B cell (primary cell): ENCODE data around the gene TCEA3. TPM values are rescaled to one million over a fixed set of nuclear protein-coding genes. Genes with fewer than 3 reads are reported as not detected.

ENCODE experiments used
- ATAC-seq: fragments of 200-7000 bp; cut with Tn5 transposase; one replicate; pipeline ENCODE4 v1.10.0; 2021; ENCODE audit warnings: low read depth, mild to moderate bottlenecking, moderate number of reproducible peaks, moderate library complexity
- CTCF ChIA-PET: fragments of 350-600 bp; sonication (Branson Sonifier 250); formaldehyde crosslinking; loops from one replicate; lab custom pipeline; 2021; ENCODE audit warnings: antibody characterized with exemption, inconsistent platforms; lab: Charles Lee
- POLR2A ChIA-PET: fragments of 350-600 bp; sonication (Branson Sonifier 250); formaldehyde crosslinking; loops from one replicate; lab custom pipeline; 2021; ENCODE audit warnings: antibody characterized with exemption; lab: Charles Lee
- DNase-seq: peaks from one replicate; pipeline ENCODE4 v3.0.0; 2013
- H2AFZ ChIP-seq: 2 replicates; pipeline ENCODE4 v1.6.1; 2012; ENCODE audit warnings: mild to moderate bottlenecking, low read depth, low read length; ENCODE audit not compliant: insufficient read depth, poor library complexity, severe bottlenecking
- H3K27ac ChIP-seq, 2 donors: 1 replicate in 1 of 2; 2 replicates in 1 of 2; pipeline ENCODE4 v1.5.1; 2012 to 2013; ENCODE audit warnings: low read length in 2 of 2, mild to moderate bottlenecking in 2 of 2, moderate library complexity in 1 of 2
- H3K27me3 ChIP-seq, 4 experiments: fragments of 200-600 bp in 1 of 4; sonication (generic) in 1 of 4; replicated peaks in 1 of 4; 1 replicate in 2 of 4; 2 replicates in 2 of 4; pipeline versions ENCODE4 v1.6.1 to v1.7.0; 2013 to 2016; ENCODE audit warnings: low read length in 3 of 4, mild to moderate bottlenecking in 2 of 4, mixed read lengths in 1 of 4, moderate library complexity in 1 of 4; ENCODE audit not compliant: insufficient read depth in 4 of 4, control insufficient read depth in 3 of 4; ENCODE audit errors: control extremely low read depth in 1 of 4
- H3K36me3 ChIP-seq, 2 experiments: replicated peaks in 1 of 2; 1 replicate in 1 of 2; 2 replicates in 1 of 2; pipeline versions ENCODE4 v1.6.1 to v1.7.1; 2013; ENCODE audit warnings: low read length in 1 of 2; ENCODE audit not compliant: insufficient read depth in 2 of 2, control insufficient read depth in 1 of 2; ENCODE audit errors: control extremely low read depth in 1 of 2, extremely low read depth in 1 of 2
- H3K4me1 ChIP-seq, 2 donors: fragments of 200-600 bp in 1 of 2; sonication (generic) in 1 of 2; 1 replicate in 1 of 2; 2 replicates in 1 of 2; pipeline versions ENCODE4 v1.5.1 to v1.6.1; 2013 to 2017; ENCODE audit warnings: low read length in 2 of 2; ENCODE audit not compliant: control insufficient read depth in 2 of 2, insufficient read depth in 2 of 2
- H3K4me2 ChIP-seq: replicated peaks from 2 replicates; pipeline ENCODE3; 2012; ENCODE audit warnings: mild to moderate bottlenecking, low read depth, low read length; ENCODE audit not compliant: poor library complexity, severe bottlenecking
- H3K4me3 ChIP-seq, 5 experiments: fragments of 200-600 bp in 1 of 5; sonication (generic) in 1 of 5; 1 replicate in 3 of 5; 2 replicates in 2 of 5; pipeline versions ENCODE4 v1.5.1 to v1.7.0; 2011 to 2016; ENCODE audit warnings: low read length in 4 of 5, mild to moderate bottlenecking in 4 of 5, low read depth in 2 of 5, control low read depth in 1 of 5, moderate library complexity in 1 of 5; ENCODE audit not compliant: insufficient read depth in 1 of 5; ENCODE audit errors: control extremely low read depth in 1 of 5, extremely low read depth in 1 of 5
- H3K79me2 ChIP-seq: fragments of 200-600 bp; sonication (generic); one replicate; pipeline ENCODE4 v1.6.0; 2016; ENCODE audit warnings: low read length; ENCODE audit not compliant: control insufficient read depth, insufficient read depth
- H3K9ac ChIP-seq: fragments of 200-600 bp; sonication (generic); 2 replicates; pipeline ENCODE4 v1.6.1; 2017; ENCODE audit warnings: mild to moderate bottlenecking, low read length, moderate library complexity
- H3K9me3 ChIP-seq, 3 donors: one replicate each; pipeline versions ENCODE4 v1.6.1 to v1.7.1; 2013; ENCODE audit warnings: low read length in 2 of 3; ENCODE audit not compliant: control insufficient read depth in 2 of 3, insufficient read depth in 1 of 3; ENCODE audit errors: control extremely low read depth in 1 of 3
- H4K20me1 ChIP-seq: 2 replicates; pipeline ENCODE4 v1.6.0; 2012; ENCODE audit warnings: mild to moderate bottlenecking, low read length; ENCODE audit not compliant: insufficient read depth, control insufficient read depth, poor library complexity, severe bottlenecking
- H3K27ac Mint-ChIP-seq: one replicate; pipeline ENCODE4 v1.8.0; 2021; ENCODE audit warnings: mixed read lengths
- H3K27me3 Mint-ChIP-seq: one replicate; pipeline ENCODE4 v1.8.0; 2021; ENCODE audit warnings: mixed read lengths
- H3K4me1 Mint-ChIP-seq: one replicate; pipeline ENCODE4 v1.8.0; 2021; ENCODE audit warnings: mixed read lengths
- H3K4me3 Mint-ChIP-seq: one replicate; pipeline ENCODE4 v1.8.0; 2021; ENCODE audit warnings: mixed read lengths
- H3K9me3 Mint-ChIP-seq: one replicate; pipeline ENCODE4 v1.8.0; 2022; ENCODE audit warnings: mixed read lengths; ENCODE audit not compliant: insufficient read depth
- EZH2 ChIP-seq: IDR thresholded peaks from 2 replicates; pipeline ENCODE4 v1.6.1; 2012; ENCODE audit warnings: borderline replicate concordance, low read depth, mild to moderate bottlenecking, moderate library complexity, low read length; ENCODE audit not compliant: insufficient read depth, poor library complexity, severe bottlenecking
- WGBS: methylation state at CpG from one replicate; pipeline ENCODE4 v1.1.5; 2013; ENCODE audit warnings: missing lambda C conversion rate; ENCODE audit not compliant: insufficient coverage; 5-methylcytosine and 5-hydroxymethylcytosine counted together
- intact Hi-C: fragments of 100-400 bp; cut with micrococcal nuclease; formaldehyde crosslinking; loops from one replicate; pipeline ENCODE4 v1.10.0; 2022
- polyA plus RNA-seq: library from polyadenylated mRNA; depleted of rRNA; stranded (reverse); fragments of >200 nt; gene quantifications from 2 replicates; pipeline ENCODE4 v1.2.3, GENCODE V29; 2012
- total RNA-seq, 2 donors: library from RNA; stranded (reverse); fragments of 120-200 nt in 1 of 2; gene quantifications; 1 replicate in 1 of 2; 2 replicates in 1 of 2; pipeline versions ENCODE4 v1.2.3 to v1.2.4, GENCODE V29; 2013 to 2022
- TF ChIP-seq, protein P1 (sequence below): fragments of 200-600 bp; IDR thresholded peaks from one replicate; pipeline ENCODE4 v1.8.0; 2022; ENCODE audit warnings: antibody characterized with exemption, mild to moderate bottlenecking

The TCEA3 gene
- total and polyA plus RNA-seq, 2 donors (not counting 1 experiment from before 2014, with no cell fraction given), result 0.22 TPM; not detected in 1

- POLR2A ChIA-PET, result no interaction called here
- Mint-ChIP-seq H3K27me3 (no peaks in the 10 kb centered on the region), H3K4me3 (no peak overlapping the region), H3K4me1 (no peaks in the 10 kb centered on the region), H3K27ac (no peak overlapping the region), H3K9me3 (no peaks in the 10 kb centered on the region)
- Histone ChIP-seq H3K9ac (no peak overlapping the region), H3K27me3 (no peaks in the 10 kb centered on the region), H3K27ac (no peak overlapping the region), H3K4me3 (no peak overlapping the region), H4K20me1 (no peaks in the 10 kb centered on the region), H3K36me3 (no peaks in the 10 kb centered on the region), H3K9me3 (no peaks in the 10 kb centered on the region), H2AFZ (no peak overlapping the region), H3K4me2 (no peak overlapping the region), H3K4me1 (no peaks in the 10 kb centered on the region), H3K79me2 (no peaks in the 10 kb centered on the region)
- CTCF ChIA-PET, result no interaction called here
- ATAC-seq (no peak), DNase-seq (no peak)
- intact Hi-C loops, result no loop called here
- TF ChIP-seq EZH2, result no peak
- TF ChIP-seq, protein P1, sequence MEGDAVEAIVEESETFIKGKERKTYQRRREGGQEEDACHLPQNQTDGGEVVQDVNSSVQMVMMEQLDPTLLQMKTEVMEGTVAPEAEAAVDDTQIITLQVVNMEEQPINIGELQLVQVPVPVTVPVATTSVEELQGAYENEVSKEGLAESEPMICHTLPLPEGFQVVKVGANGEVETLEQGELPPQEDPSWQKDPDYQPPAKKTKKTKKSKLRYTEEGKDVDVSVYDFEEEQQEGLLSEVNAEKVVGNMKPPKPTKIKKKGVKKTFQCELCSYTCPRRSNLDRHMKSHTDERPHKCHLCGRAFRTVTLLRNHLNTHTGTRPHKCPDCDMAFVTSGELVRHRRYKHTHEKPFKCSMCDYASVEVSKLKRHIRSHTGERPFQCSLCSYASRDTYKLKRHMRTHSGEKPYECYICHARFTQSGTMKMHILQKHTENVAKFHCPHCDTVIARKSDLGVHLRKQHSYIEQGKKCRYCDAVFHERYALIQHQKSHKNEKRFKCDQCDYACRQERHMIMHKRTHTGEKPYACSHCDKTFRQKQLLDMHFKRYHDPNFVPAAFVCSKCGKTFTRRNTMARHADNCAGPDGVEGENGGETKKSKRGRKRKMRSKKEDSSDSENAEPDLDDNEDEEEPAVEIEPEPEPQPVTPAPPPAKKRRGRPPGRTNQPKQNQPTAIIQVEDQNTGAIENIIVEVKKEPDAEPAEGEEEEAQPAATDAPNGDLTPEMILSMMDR, result no peak
- WGBS, result 100% methylated on average over 1 of the region's 1 CpG
Observed at GRCh38 chr1:23352096-23352695, 72.4 kb downstream of the TCEA3 start.

GRCh38 chr1:23345920-23346319, 78.6 kb downstream of the TCEA3 start:
- no peak overlapping the region for H2AFZ ChIP-seq
- no peaks in the 10 kb centered on the region for H3K9me3 ChIP-seq
- H3K79me2 ChIP-seq, result peaks cover 32% of the 10 kb centered on the region
- ATAC-seq (no peak), DNase-seq (no peak)
- no peak overlapping the region for H3K9ac ChIP-seq
- H3K27ac Mint-ChIP-seq, result peak overlapping the region; percentile 2
- H3K27me3 ChIP-seq, result no peaks in the 10 kb centered on the region
- H4K20me1 ChIP-seq, result peaks cover 17% of the 10 kb centered on the region
- intact Hi-C loops, result loop anchor here (2.0 kb wide), 1 partner anchor 59 kb away; no protein-coding TSS in a partner anchor
- H3K4me3 Mint-ChIP-seq, result peak overlapping the region; percentile 59
- H3K27ac ChIP-seq, result no peak overlapping the region
- H3K4me2 ChIP-seq, result no peak overlapping the region
- peaks cover 24 to 25% of the 10 kb centered on the region in 2 donors for H3K4me1 ChIP-seq
- WGBS, result 98% methylated on average over 9 of the region's 14 CpGs
- H3K4me3 ChIP-seq, result no peak overlapping the region
- TF ChIP-seq, protein P1, result no peak
- no peak for TF ChIP-seq EZH2
- no peaks in the 10 kb centered on the region for H3K36me3 ChIP-seq
- ChIA-PET POLR2A (interaction anchor here (2.1 kb wide), 1 partner anchor 346 kb away, joined by 8 read pairs; the partner anchor contains the start of gene RPL11), CTCF (interaction anchor here (0.9 to 2.1 kb wide), 3 partner anchors 11 to 292 kb away, joined by 4 to 6 read pairs (median 5); no protein-coding TSS in a partner anchor)
- H3K9me3 Mint-ChIP-seq, result no peaks in the 10 kb centered on the region
- no peaks in the 10 kb centered on the region for H3K27me3 Mint-ChIP-seq
- peaks cover 27% of the 10 kb centered on the region for H3K4me1 Mint-ChIP-seq
